Measurements from ENCODE around the gene IRAG1.

Gene IRAG1

DNA sequence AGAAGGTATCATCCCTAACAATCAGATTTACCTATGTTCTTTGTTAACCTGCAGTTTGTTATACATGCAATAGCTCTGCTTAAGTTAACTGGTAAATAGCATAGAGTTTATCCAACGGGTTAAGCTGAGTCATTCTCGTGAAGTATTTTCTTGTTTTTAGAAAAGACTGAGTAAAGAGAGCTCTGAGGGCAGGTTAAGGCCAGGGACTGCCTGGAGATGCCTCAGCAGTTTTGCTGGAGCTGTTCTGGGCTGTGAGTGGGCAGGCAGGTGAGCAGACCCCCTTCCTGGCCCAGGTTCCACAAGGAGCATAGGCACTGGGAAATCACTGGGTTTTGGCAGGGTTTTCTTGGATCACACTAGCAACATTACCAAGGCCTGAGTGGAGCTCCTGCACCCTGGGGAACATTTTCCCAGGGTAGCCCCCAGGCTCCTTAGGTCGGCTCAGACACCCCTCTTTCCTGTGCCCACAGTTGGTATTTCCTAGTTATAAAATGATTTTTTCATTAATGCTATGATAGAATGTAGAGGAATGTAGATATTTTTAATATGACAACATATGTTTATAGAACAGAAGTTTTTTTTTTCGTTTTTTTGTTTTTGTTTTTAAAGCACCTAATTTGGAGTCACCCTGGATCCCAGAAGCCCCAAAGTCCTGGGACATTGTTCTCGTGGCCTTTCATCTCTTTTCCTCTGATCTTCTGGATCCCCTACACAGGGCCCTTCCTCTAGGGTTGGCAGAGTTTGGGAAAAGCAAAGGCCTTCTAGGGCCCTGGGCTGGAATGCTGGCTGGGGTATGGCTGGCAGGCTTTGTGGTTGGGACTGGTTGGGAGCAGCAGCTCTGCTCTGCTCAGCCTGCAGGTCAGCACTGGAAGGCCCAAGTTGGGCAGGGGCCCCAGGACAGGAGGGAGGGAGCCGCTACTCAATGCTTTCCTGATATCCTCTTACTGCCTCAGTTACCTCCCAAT, 26.7 kb downstream of the IRAG1 start:
- DNase-seq = no peak

GRCh38 chr11:10664496-10664895, 29.1 kb downstream of the IRAG1 start:
- DNase-seq = no peak

DNA sequence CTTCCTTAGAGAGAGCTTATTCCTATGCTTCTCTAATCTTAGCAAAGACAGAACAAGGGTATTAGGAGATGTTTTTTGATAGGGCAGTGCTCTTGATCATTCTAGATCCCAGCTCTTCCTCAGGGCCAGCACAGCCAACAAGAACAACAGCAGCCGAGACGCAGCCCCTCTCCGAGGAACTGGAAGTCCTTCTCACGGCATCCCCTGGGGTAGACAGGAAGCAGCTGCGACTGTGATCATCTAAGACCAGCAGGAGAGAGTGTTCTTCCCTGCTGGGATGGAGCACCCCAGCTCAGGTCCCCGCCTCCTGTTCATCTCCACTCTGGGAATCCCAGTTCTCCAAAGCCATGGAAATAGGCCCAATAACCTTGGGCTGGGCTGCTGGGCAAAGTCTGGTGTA, 29.6 kb downstream of the IRAG1 start:
- no peak for DNase-seq

DNA sequence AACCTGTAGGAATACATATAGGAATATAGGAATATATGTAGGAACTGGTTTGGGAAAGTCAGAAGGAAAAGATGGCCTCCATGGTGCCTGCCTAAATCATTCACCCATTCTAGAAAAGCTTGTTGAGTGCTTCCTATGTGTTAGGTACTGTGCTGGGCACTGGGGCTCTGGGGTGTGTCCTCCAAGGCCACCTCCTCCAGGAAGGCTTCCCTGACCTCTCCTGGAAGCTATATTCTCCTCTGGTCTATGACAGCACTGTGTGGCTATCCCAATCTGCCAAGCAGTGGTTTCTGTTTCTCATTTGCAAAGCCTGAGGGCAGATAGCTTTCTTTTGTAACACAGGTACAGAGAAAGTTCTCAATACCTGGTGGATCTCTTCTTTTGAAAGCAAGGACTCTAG, 30.2 kb downstream of the IRAG1 start:
- DNase-seq = no peak

- DNase-seq = no peak
Measured at GRCh38 chr11:10660323-10660722, 33.2 kb downstream of the IRAG1 start.

GRCh38 chr11:10659339-10660216, 34.0 kb downstream of the IRAG1 start:
- no peak for DNase-seq

DNA sequence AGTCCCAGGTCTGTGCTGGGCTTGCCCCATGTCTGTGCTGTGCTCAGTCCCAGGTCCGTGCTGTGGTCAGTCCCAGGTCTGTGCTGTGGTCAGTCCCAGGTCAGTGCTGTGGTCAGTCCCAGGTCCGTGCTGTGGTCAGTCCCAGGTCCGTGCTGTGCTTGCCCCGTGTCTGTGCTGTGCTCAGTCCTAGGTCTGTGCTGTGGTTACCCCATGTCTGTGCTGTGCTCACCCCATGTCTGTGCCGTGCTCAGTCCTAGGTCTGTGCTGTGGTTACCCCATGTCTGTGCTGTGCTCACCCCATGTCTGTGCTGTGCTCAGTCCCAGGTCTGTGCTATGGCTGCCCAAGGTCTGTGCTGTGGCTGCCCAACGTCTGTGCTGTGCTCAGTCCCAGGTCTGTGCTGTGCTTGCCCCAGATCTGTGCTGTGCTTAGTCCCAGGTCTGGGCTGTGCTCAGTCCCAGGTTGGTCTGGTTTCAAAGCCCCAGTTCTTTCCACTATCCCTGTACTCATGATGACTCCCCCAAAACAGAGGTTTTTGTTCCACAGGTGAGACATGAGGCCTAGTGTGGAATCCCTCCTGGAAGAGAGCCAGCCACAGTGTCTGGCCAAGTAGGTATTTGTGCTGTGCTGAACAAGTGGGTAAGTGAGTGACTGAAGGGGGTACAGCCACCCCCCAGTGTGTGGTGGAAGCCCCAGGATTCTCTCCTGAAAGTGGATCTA, 34.8 kb downstream of the IRAG1 start:
- no peak for DNase-seq

DNA sequence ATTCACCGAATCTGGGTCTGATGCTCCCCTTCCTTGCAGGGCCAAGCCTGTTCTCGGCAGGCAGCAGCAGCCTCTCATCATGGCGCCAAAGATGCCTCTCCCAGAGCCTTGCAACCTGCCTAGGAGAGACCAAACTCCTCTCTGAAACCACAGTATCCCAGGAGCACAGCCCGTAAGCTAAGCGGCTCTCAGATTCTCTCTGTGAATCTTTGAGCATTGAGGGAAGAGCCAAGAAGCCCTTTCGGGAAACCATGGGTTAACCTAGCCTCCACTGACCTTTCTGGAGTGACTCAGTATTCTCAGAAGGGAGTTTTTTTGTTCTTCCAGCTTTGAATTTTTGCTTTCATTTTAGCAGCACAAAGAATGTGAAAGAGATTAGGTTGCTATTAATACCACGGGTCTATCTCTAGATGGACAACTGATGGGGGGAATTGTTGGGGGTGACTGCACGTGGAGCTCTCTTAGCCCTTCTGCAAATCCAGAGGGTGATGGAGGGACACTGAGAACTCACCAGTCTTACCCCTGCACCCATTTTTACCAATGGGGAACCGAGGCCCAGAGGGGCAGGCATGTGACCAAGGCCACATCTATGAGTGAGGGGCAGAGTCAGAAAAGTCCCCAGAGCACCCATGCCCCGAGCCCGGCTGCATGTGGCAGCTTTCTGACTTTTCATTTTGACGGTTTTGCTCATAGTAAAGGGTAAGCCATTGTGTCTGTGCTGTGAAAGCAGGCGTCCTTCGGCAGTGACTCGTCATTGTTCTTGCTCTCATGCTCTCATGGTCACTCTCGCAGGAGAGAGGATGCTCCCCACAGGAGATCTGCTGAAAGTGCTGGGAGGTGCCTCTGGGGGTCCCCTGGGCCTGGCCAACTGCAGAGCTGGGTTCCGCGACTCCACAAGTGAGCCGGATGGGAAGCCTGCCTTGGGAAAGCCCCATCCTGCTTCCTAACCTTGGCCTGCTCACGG, 36.0 kb downstream of the IRAG1 start:
- DNase-seq = no peak

GRCh38 chr11:10655943-10656576, 37.5 kb downstream of the IRAG1 start:
- no peak for DNase-seq

DNA sequence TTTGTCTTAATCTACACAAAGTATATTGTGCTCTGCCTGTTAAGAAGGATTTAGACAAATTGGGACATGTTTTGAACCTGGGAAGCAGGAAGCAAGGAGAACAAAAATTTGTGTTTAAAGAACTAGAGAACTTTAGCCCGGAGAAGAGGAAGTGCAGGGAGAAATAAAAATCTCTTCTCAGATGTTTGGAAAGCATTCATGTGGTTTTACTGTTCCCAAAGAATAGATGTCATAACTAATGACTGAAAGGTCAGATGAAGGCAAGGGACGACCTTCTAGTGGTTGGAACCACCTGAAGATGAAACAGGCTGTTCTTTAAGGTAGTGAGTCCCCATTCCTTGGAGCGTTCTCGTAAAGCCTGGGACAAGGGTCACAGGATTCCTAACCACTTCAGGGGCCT, 38.3 kb downstream of the IRAG1 start:
- DNase-seq = no peak

DNA sequence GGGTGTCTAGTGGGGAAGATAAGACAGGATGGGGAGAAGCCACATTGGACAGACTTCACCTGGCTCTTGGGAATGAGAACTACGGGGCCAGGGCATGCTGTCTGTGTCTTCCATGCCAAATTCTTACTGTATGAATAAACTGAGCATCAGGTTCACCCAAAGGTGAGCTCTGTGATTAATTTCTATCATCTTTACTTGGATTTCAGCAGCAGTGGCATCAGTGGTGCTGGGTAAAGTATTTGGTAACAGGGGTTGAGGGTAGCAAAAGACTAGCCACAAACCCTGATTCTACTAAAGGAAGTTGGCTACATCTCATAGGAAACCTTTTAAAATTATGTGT, 38.8 kb downstream of the IRAG1 start:
- DNase-seq = no peak

DNA sequence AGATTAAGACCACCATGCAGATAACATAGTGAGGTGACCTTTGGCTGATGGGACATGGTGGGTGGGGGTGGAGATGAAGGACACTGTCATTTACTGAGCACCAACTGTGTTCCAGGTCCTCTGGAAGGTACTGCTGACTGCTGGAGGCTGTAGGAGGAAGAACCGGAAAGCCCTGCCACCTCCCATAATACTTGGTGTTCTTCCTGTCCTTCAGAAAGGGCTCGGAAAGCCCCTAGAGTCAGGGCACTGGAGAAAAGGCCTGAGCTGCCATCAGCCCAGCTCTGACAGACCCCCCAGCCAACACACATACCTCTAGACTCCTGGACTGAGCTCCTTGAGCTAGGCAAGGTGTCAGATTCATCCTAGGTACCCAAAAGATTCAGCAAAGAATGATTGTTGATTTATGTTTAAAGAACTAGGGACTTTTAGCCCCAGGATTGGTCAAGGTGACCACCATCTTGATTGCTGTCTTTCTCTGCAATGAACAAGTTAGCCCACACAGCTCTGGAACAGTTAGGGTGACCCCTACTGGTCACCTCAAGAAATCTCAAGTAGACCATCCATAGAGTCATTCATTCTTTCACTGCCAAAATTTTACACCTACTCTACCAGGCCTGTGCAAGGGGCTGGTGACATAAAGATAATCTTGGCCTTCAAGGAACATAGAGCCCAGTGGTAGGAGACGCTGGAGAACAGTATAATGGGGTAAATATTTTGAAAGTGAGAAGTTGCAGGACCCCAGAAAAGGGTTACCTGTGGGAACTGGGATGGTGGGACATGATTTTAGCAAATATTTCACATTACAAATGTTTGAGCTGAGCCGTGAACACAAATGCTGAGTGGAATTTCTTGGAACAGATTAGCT, 39.4 kb downstream of the IRAG1 start:
- DNase-seq = peak; percentile 13 to 31

DNA sequence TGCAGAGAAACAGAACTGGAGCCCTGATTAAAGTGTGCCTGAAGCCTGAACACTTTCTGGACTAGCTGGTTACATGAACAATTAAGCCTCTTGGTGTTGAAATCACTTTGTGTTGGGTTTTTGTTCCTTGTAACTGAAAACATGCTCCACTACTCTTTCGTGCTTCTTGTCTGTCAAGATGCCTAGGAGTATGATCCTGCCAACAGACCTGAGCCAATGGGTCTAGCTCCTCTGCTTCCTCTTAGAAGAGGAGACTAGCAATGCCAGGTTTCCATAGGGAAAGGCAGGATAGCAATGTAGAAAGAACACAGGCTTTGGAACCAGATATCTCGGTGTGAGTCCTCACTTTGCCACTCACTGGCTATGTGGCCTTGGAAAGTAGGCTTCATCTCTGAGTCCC, 40.3 kb downstream of the IRAG1 start:
- no peak for DNase-seq

GRCh38 chr11:10651656-10652361, 41.7 kb downstream of the IRAG1 start:
- DNase-seq = no peak

DNA sequence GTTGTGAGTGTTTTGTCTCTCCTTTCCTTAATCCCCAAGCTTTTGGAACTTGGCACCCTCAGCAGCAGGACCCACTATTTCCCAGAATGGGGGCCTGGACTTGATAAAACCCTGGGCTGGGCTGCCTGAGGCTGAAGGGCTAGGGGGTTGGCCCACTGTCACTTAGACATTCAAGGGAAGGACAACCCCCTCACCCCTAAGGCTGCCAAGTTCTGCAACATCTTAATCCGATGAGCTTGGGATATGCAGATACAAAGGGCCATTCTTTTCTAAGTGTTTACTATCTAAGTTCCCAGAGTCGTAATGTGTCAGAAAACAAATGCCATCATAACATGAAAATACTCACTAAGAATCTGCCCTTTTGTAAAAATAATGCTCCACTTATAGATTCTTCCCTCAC, 42.9 kb downstream of the IRAG1 start:
- DNase-seq = no peak

GRCh38 chr11:10650166-10650565, 43.4 kb downstream of the IRAG1 start:
- DNase-seq = no peak

DNA sequence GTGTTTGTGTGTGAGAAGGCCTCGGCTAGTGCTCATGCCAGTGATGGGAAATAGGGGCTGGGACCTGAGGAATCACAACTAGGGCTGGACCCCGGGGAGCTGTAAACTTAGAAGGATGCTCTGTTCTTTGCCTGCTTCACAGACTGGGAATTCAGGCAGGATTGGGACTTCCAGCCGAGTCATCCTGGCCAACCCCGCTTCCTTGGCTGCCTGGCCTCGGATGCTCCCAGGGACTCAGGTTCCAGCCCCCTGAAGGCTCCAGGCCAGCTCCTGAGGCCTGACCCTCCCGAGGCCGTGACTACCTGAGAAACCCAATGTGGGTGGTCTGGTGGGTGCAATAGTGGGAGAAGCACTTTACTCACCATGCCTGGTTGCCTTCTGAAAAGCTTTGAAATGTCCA, 44.7 kb downstream of the IRAG1 start:
- no peak for DNase-seq

DNA sequence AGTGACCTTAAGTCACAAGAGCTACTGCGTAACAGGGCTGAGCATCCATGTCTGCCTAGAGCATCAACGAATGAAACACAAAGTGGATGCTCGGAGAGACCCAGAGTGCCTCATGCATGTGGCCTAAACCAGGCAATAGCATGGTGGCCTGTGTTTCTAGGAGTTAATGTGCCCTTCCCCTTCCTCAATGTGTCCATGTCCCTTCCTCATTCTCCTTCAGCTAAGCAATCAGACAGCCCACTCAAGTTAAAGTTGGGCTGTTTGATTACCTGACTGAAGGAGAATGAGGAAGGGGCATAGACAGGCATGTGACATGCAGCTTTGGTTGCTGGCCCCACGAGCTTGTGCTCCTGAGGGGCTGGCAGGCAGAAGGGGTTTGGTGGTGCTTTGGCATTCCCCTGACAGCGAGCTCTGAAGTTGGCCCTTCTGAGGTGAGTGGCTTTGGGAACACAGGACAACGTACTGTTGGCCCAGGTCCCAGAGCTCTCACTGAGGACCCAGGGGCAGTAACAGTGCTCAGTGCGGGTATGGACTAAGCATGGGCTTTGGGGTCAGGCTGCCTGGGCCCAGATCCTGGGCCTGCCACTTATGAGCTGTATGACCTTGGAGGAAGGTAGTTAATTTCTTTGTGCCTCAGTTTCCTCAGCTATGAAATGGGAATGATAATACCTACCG, 46.7 kb downstream of the IRAG1 start:
- DNase-seq = no peak

DNA sequence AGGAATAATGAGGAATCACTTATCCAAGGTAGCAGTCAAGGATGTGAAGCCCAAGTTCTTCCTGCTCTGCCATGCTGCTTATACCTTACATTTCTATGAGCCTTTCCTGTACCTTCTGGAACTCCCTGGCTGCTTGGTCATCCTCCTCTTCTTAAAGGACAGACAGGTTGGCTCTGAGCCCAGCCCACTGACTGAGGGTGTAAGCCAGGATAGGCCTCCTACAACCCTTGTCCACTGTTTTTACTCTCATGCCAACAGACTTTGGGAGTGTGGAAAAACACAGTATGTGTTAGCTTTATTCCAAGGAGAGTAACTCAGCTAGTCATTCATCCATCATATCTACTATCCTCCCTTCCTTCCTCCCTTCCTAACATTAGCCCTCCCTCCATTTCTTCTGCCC, 47.5 kb downstream of the IRAG1 start:
- DNase-seq = no peak

Measured in activated CD4-positive, alpha-beta T cell treated with anti-CD3 and anti-CD28 coated beads, Interleukin-2, amount 50 U/mL, for 48 hours (primary cell).